K562 (cell line): Measurements from ENCODE around the gene METTL25B. TPM values are rescaled to one million over a fixed set of nuclear protein-coding genes. Genes with fewer than 3 reads are reported as not detected.

ENCODE experiments used
- ATAC-seq: fragments of 200-7000 bp; cut with Tn5 transposase; 3 replicates; pipeline ENCODE4 v1.9.1; 2020; ENCODE audit warnings: moderate library complexity
- BruUV-seq: library from RNA; stranded (reverse); fragments of 400-500 nt; replicated peaks from 2 replicates; lab custom pipeline; 2021; lab: Mats Ljungman, UMichigan
- CTCF ChIA-PET: fragments of 300-600 bp; formaldehyde crosslinking; extraction: SDS; loops from one replicate; lab custom pipeline; 2021; ENCODE audit warnings: low intra/inter-chr PET ratio; lab: Yijun Ruan, JAX
- POLR2A ChIA-PET: fragments of 300-600, 350-650 bp; sonication (Branson Sonifier 250); formaldehyde crosslinking; extraction: SDS; loops from one replicate; lab custom pipeline; 2021; ENCODE audit warnings: antibody characterized with exemption, inconsistent platforms; lab: Yijun Ruan, JAX
- DNase-seq, 4 experiments: peaks; one replicate each; pipeline versions ENCODE4 v3.0.0 to v3.0.0-alpha.2; 2011 to 2018; ENCODE audit warnings: low spot score in 3 of 4, mixed read lengths in 3 of 4; ENCODE audit errors: extremely low read depth in 1 of 4
- FAIRE-seq: peaks from 2 replicates; lab custom pipeline; 2011; peaks lifted over from hg19 to GRCh38; lab: Jason Lieb, UNC
- H2AFZ ChIP-seq: 2 replicates; pipeline ENCODE4 v1.6.0; 2011; ENCODE audit warnings: low read depth, low read length, control low read depth, inconsistent platforms
- H3K27ac ChIP-seq: fragments of 200-600 bp; 3 replicates; pipeline ENCODE4 v1.8.0; 2011; ENCODE audit warnings: low read depth, mild to moderate bottlenecking, control low read depth, inconsistent platforms, low read length, moderate library complexity, mixed read lengths; ENCODE audit errors: extremely low read depth
- H3K27me3 ChIP-seq, 2 experiments: fragments of 300-600 bp in 1 of 2; 2 replicates in 1 of 2; 3 replicates in 1 of 2; pipeline versions ENCODE4 v1.6.0 to v1.8.0; 2011; ENCODE audit warnings: inconsistent platforms in 2 of 2, low read length in 2 of 2, mild to moderate bottlenecking in 1 of 2, mixed read lengths in 1 of 2, moderate library complexity in 1 of 2; ENCODE audit not compliant: control insufficient read depth in 2 of 2, insufficient read depth in 2 of 2
- H3K36me3 ChIP-seq: fragments of 300-600 bp; 3 replicates; pipeline ENCODE4 v1.8.0; 2011; ENCODE audit warnings: mild to moderate bottlenecking, low read length, inconsistent platforms; ENCODE audit not compliant: control insufficient read depth, insufficient read depth
- H3K4me1 ChIP-seq, 2 experiments: fragments of 200-600 bp in 1 of 2; replicated peaks in 1 of 2; 2 replicates in 1 of 2; 3 replicates in 1 of 2; pipeline versions ENCODE4 v1.5.1 to v1.8.0; 2011; ENCODE audit warnings: inconsistent platforms in 2 of 2, low read length in 2 of 2, mild to moderate bottlenecking in 1 of 2, mixed read lengths in 1 of 2, moderate library complexity in 1 of 2; ENCODE audit not compliant: control insufficient read depth in 2 of 2, insufficient read depth in 2 of 2
- H3K4me2 ChIP-seq: 2 replicates; pipeline ENCODE4 v1.6.1; 2011; ENCODE audit warnings: low read length, control low read depth, inconsistent platforms, mixed read lengths; ENCODE audit not compliant: insufficient read depth
- H3K4me3 ChIP-seq: fragments of 200-600 bp; sonication (generic), shearing (Covaris generic); 2 replicates; pipeline ENCODE4 v1.5.1; 2016; ENCODE audit warnings: control low read depth, inconsistent platforms
- H3K79me2 ChIP-seq: fragments of 200-600 bp; 3 replicates; pipeline ENCODE4 v1.8.0; 2011; ENCODE audit warnings: low read length, inconsistent platforms; ENCODE audit not compliant: control insufficient read depth, insufficient read depth
- H3K9ac ChIP-seq, 2 experiments: 2 replicates each; pipeline versions ENCODE4 v1.6.0 to v1.6.1; 2011; ENCODE audit warnings: low read depth in 2 of 2, low read length in 2 of 2, control low read depth in 1 of 2, inconsistent platforms in 1 of 2, mild to moderate bottlenecking in 1 of 2, mixed read lengths in 1 of 2; ENCODE audit not compliant: insufficient read depth in 1 of 2
- H3K9me1 ChIP-seq: one replicate; pipeline ENCODE4 v1.6.0; 2011; ENCODE audit warnings: inconsistent platforms, mild to moderate bottlenecking, low read length, moderate library complexity; ENCODE audit not compliant: control insufficient read depth, insufficient read depth
- H3K9me3 ChIP-seq: replicated peaks from 2 replicates; pipeline ENCODE4 v1.5.1; 2011; ENCODE audit warnings: low read depth, low read length, inconsistent platforms; ENCODE audit not compliant: control insufficient read depth, insufficient read depth
- H4K20me1 ChIP-seq: replicated peaks from 2 replicates; pipeline ENCODE4 v1.6.1; 2011; ENCODE audit warnings: low read length, inconsistent platforms, mixed read lengths; ENCODE audit not compliant: control insufficient read depth, insufficient read depth
- CBFA2T3 ChIP-seq: fragments of 450-650 bp; IDR thresholded peaks from 2 replicates; pipeline ENCODE4 v1.6.1; 2017
- CCNT2 ChIP-seq: IDR thresholded peaks from 2 replicates; pipeline ENCODE4 v1.6.1; 2011; ENCODE audit warnings: borderline replicate concordance, low read depth, mild to moderate bottlenecking, moderate library complexity, mixed read lengths, low read length; ENCODE audit not compliant: insufficient read length; ENCODE audit errors: extremely low read depth
- NBN ChIP-seq: fragments of 450-650 bp; IDR thresholded peaks from 2 replicates; pipeline ENCODE4 v1.6.1; 2016; ENCODE audit warnings: low read depth, mild to moderate bottlenecking
- NR4A1 ChIP-seq, 2 experiments: fragments of 250-450 bp in 1 of 2; fragments of 450-650 bp in 1 of 2; sonication (Bioruptor Pico) in 1 of 2; IDR thresholded peaks; 2 replicates each; pipeline versions ENCODE4 v1.4.0 to v1.6.1; 2016 to 2020; ENCODE audit warnings: mild to moderate bottlenecking in 2 of 2, missing compliant biosample characterization in 1 of 2, missing genetic modification characterization in 1 of 2, moderate library complexity in 1 of 2
- RBFOX2 ChIP-seq: fragments of 200-400 bp; formaldehyde crosslinking; IDR thresholded peaks from 2 replicates; pipeline ENCODE4 v1.6.1; 2017; ENCODE audit warnings: low read depth, mild to moderate bottlenecking, low read length, moderate library complexity
- ZNF584 ChIP-seq: fragments of 200-800 bp; sonication (Bioruptor generic); IDR thresholded peaks from 2 replicates; pipeline ENCODE4 v1.6.1; 2016; ENCODE audit warnings: low read depth, mild to moderate bottlenecking, missing genetic modification characterization, missing compliant biosample characterization
- WGBS: fragments of 100-300 bp; shearing (Covaris generic); methylation state at CpG from one replicate; pipeline ENCODE4 v1.1.6; 2016; ENCODE audit warnings: low coverage, mixed read lengths; ENCODE audit not compliant: insufficient coverage; ENCODE audit errors: missing lambda C conversion rate; 5-methylcytosine and 5-hydroxymethylcytosine counted together
- in situ Hi-C: fragments of 300-500 bp; cut with MboI; formaldehyde crosslinking; loops from 4 replicates; pipeline ENCODE4 v1.15.0; 2018; ENCODE audit warnings: inconsistent platforms, mixed read lengths
- intact Hi-C: fragments of 100-400 bp; cut with micrococcal nuclease; formaldehyde crosslinking; loops from 2 replicates; pipeline ENCODE4 v1.14.2; 2022
- polyA plus RNA-seq, 8 experiments: library from polyadenylated mRNA; depleted of rRNA in 4 of 8; stranded (reverse) in 5 of 8; unstranded in 3 of 8; fragments of >200 nt; fragmentation: Nextera tagmentation in 2 of 8; fragmentation: Illumina TruSeq in 1 of 8; extraction: Ambion mirVana in 2 of 8; extraction: Trizol in 1 of 8; gene quantifications; 2 replicates each; pipeline versions ENCODE4 v1.2.1 to v1.2.3, GENCODE V29; 2011 to 2014; ENCODE audit warnings: inconsistent platforms in 1 of 8, missing spikeins in 1 of 8
- total RNA-seq, 7 experiments: library from RNA; depleted of rRNA in 6 of 7; stranded (reverse); fragments of >200 nt in 6 of 7; fragmentation: Illumina TruSeq in 2 of 7; extraction: Trizol in 2 of 7; gene quantifications; 2 replicates each; pipeline versions ENCODE4 v1.2.1 to v1.2.3, GENCODE V29; 2011 to 2021; ENCODE audit warnings: low replicate concordance in 1 of 7

The METTL25B gene
- total and polyA plus RNA-seq, 9 of the 15 experiments (the other 6 are each of a cell fraction or from before 2014, with no cell fraction given): 7.7 to 48.3 (median 33.1) TPM

DNA sequence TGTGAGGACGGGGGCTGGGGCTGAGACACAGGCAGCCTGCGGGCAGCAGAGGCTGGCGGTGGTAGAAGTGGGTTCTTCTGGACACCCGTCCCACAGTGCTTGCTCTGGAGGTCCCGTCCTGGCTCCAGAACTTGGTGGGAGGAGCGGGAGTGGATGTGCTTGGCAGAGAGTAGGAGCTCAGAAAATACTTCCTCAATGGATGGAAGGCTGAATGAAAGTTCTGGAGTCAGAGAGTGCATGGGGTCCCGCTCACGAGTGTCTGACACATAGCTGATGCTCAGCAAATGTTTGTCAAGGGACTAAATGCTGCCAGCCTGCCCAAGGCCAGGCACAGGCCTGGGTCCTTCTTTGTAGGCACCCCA is 37.6 kb upstream of the METTL25B start (continued):
- no peak for TF ChIP-seq CBFA2T3
- TF ChIP-seq CCNT2: no peak
- TF ChIP-seq NR4A1 (CRISPR knock-in tag; IDR thresholded peaks at IDR 0.05): no peak
- TF ChIP-seq NR4A1 (tag; IDR thresholded peaks at IDR 0.05): no peak
- TF ChIP-seq NBN: no peak

DNA sequence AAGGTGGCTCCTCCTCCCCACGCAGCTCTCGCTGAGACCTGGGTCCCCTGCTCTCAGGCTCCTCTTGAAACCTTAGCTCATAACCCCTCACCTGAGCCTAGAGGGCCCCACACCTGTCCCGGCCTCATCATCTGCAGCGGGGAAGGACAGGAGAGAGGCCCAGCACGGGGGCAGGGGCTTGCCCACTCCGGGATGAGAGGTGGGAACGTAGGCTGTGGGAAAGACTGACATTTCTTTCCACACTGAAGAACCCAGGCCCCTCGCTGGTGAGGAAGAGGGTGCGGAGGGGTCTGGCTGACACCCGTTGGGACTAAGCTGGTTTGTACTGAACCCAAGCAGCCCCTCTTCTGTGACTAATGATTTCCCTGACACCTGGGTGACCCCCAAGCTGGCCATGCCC is 37.1 kb upstream of the METTL25B start:
- peak overlapping the region in 1 of 2 experiments; percentile 92; a peak in 1 of 4 replicates for H3K9ac ChIP-seq
- no peaks in the 10 kb centered on the region for H3K9me1 ChIP-seq
- in situ Hi-C loops (no loop called here), intact Hi-C loops (no loop called here)
- WGBS: 62% methylated on average over 9 of the region's 10 CpGs
- no peak overlapping the region for H3K4me2 ChIP-seq
- H4K20me1 ChIP-seq: no peaks in the 10 kb centered on the region
- FAIRE-seq: no peak
- CTCF ChIA-PET: interaction anchor here (6.6 kb wide), 1 partner anchor 35 kb away, joined by 143 read pairs; the partner anchor contains the start of genes ISG20L2 and METTL25B
- H3K27me3 ChIP-seq: no peaks in the 10 kb centered on the region
- 0 out of 3 replicates have a peak, but pooled peaks cover 3% of the 10 kb centered on the region for H3K79me2 ChIP-seq
- ATAC-seq: no peak
- H3K4me1 ChIP-seq: peaks cover 49 to 61% of the 10 kb centered on the region in 2 experiments
- no peaks in the 10 kb centered on the region for H3K36me3 ChIP-seq
- DNase-seq: no peak
- no peak for TF ChIP-seq ZNF584
- TF ChIP-seq RBFOX2: peak; percentile 1; the same call in 1 of the 2 replicates
- H2AFZ ChIP-seq: peak overlapping the region; percentile 92
- H3K4me3 ChIP-seq: no peak overlapping the region
- POLR2A ChIA-PET: interaction anchor here (0.7 to 5.9 kb wide), 9 partner anchors 10 to 82 kb away, joined by 3 to 60 read pairs (median 4); partner anchors contain the start of genes ISG20L2, METTL25B, MRPL24 and NES
- no peaks in the 10 kb centered on the region for H3K9me3 ChIP-seq
- BruUV-seq: no TSS peak
- H3K27ac ChIP-seq: peak overlapping the region; percentile 2; the same call in 1 of the 3 replicates
